ENCODE data around the gene ENDOU.
A peak's percentile ranks its signal among the peaks of the same experiment; 100 is the strongest.
"Not testable (repeated sequence)": the region's sequence is repeated elsewhere in the genome, so short reads cannot be mapped to it uniquely, and the experiment has no call there.

The ENDOU gene

DNA sequence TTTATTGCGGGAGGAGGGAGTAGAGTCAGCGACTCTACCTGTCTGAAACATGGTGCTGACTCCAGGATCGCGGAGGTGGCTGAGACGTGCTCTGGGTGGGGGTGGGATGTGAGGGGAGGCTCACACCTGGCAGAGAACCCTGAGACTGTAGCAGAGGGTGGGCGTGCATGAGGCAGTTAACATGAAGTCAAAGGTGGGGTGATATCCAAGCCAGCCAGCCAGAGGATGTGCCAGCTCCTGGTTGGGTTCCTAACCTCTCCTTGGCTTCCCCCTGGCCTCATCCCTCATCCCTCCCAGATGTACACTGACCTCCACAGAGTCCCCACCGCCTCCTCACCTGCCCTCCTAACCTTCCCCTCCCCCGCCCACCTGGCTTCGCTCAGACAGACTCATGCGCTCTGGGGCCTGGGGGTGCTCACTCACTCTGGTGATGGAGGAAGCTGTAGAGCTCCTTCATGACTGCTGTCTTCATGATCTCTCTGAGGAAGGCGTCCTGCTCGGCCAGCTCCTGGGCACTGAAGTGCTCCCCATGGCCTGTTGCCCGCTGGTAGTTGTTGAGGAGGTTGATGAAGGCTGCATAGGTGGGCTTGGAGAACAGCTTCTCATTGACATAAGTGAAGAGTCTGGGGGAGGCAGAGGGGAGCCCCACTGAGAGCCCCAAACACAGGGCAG is 9.3 kb downstream of the ENDOU start:
- DNase-seq = no peak

DNA sequence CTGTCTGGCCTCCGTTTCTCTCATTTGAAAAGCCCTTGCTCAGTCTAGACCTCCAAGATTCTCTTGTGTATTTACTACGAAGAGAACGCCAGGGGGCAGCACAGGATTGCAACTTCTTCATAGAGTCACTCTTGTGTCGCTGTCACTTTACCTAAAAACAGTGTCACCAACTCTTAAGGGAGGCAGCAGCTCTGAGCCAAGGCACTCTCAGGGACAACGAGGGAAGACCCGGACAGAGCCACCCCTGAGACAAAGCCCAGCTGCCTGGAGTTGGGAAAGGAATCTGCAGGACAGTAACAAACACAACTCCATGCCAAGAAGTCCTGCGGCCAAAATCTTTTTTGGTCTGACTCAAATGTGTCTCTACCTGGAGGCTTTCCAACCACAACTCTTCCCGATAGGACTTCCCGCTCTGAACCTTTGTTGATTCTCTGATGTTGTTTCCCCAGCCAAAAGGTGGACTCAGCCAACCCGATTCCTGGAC is 9.9 kb downstream of the ENDOU start:
- peak; percentile 80 for DNase-seq

- DNase-seq = no peak
Observed at GRCh38 chr12:47714826-47715386, 10.4 kb downstream of the ENDOU start.

DNA sequence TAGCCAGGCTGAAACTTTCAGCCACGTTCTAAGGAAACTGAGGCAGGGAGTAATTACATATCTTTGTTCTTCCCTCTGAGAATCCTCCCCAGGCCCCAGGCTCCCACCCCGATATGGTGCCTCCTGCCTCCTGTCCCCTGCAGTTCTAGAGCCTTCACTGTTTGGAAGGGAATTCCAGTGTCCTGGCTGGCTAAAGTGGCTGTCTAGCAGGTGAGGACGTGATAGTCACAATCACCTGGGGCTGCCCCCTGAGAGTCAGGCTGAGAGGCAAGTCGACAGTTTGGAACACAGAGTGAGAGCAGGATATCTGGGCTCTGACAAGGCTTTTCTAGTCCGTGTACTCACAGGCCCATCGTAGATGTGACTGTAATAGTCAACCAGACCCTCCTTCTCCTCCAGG is 13.1 kb downstream of the ENDOU start:
- no peak for DNase-seq

- DNase-seq = no peak
Observed at GRCh38 chr12:47711448-47711847, 13.8 kb downstream of the ENDOU start.

GRCh38 chr12:47710278-47710677 is 15.0 kb downstream of the ENDOU start:
- no peak for DNase-seq

DNA sequence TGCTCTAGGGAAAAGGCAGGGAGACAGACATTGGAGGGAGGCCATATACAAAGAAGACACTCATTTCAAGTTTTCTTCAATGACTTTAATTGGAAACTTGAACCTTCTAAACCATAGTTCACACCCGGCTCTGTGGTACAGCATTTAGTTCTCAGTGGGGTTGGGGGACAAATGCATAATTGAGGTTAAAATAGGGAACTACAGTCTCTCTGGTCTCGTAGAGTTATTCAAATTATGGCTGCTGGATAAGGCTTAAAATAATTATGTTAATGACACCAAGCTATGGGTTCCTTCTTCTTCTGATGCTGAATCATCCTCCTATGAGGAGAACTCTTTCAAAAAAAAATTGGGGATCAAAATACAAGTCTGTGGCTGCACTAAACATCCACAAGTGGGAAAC is 15.6 kb downstream of the ENDOU start:
- DNase-seq = no peak

- no peak for DNase-seq
Observed at GRCh38 chr12:47709237-47709636, 16.1 kb downstream of the ENDOU start.

- no peak for DNase-seq
Observed at GRCh38 chr12:47707905-47708543, 17.3 kb downstream of the ENDOU start.

DNA sequence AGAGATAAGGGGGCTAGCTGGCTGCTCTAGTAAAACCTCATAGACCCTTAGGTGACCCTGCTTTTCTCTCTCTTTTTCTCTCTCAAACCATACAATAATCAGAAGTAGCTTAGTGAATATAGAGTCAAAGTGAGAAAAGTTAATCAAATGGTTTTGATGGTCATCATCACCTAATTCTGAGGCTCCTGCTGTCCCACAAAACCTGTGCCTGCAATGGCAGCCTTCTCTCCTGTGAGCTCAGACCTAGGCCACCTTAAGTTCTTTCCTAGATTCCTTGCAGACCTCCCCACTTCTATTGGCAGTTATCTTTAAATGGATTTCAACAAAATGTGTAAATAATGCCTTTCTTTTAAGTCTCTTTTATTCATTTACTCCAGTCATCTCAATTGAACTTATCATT is 17.9 kb downstream of the ENDOU start:
- no peak for DNase-seq

DNA sequence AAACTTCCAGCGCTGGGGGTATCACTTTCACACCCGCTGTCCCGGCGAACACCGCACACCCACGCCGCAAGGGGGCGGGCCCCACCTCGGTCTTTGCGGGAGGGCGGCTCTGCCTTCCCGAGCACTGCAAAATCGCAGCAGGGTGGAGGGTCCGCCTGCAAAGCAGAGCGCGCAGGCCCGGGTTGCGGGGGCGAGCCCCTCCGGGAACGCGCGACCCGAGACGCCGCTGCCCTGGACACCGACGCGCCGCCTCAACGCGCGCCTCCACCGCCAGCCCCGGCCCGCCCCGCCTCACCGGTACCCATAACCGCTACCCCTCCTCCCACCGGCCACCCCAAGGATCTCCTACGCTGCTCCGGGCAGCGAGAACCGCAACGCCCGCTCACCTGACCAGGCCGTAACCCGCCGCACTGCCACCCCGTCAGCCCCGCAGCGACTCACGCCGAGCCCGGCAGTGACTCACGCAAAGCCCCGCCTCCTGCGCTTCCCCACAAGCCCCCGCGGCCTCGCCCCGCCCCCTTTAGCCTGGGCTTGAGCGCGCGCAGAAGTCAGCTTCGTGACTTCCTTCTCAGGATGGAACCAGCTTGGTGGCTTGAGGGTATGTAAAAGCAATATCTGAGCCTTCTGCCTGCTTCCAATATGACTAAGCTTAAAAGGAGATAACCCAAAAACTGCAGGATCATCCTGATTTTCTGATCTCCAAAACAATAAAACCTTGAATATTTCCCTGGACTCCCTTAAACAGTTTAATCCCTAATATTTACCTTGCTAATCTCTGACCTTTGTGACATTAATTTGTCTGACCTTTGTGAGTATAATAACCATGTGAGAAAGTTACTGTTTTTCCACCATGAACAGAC is 19.5 kb downstream of the ENDOU start, which contains the start of gene RPAP3:
Gene RPAP3 (minus strand): TSS at position 465 of the 860 bp plus-strand sequence. CDS start 3,190 bp downstream, outside the sequence.
- peak; percentile 97 for DNase-seq

- DNase-seq = no peak
Observed at GRCh38 chr12:47705229-47705565, 20.1 kb downstream of the ENDOU start.

DNA sequence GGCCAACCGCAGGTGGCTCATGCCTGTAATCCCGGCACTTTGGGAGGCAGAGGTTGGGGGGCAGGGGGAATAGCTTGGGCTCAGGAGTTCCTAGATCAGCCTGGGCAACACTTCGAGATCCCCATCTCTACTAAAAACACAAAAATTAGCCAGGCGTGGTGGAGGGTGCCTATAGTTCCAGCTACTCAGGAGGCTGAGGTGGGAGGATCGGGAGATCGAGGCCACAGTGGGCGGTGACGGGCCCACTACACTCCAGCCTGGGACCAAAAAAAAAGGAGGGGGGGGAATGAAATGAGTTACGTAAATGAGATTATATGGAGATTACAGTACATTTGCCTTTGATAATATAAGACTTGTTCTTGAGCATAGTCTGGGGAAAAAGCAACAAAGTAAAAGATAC is 20.6 kb downstream of the ENDOU start:
- no peak for DNase-seq

GRCh38 chr12:47700263-47700662 is 25.0 kb downstream of the ENDOU start:
- no peak for DNase-seq

DNA sequence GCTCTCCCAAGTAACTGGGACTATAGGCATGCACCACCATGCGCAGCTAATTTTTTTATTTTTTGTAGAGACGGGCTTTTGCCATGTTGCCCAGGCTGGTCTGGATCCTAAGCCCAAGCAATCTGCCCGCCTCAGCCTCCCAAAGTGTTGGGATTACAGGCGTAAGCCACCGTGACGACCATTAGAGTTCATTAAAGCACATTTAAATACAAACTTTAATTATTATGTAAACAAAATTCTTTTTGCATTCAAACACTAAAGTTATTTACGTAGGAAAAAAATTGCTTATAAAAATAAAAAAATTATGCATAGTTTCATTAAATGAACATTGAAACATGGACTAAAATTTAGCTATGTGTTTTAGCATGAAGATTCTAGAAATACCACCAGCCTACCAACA is 26.7 kb downstream of the ENDOU start:
- no peak for DNase-seq

- no peak for DNase-seq
Observed at GRCh38 chr12:47698055-47698454, 27.2 kb downstream of the ENDOU start.

DNA sequence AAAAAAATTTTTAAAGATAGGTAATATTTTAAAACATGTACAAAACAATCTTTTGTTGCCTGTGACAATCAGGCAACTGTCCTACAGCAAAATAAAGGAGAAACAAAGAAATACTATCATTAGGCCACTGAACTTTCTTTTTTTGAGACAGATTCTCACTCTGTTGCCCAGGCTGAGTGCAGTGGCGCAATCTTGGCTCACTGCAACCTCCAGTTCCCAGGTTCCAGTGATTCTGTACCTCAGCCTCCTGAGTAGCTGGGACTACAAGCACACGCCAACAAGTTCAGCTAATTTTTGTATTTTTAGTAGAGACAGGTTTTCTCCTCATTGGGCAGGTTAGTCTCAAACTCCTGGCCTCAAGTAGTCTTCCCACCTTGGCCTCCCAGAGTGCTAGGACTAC is 36.1 kb downstream of the ENDOU start:
- DNase-seq = no peak

DNA sequence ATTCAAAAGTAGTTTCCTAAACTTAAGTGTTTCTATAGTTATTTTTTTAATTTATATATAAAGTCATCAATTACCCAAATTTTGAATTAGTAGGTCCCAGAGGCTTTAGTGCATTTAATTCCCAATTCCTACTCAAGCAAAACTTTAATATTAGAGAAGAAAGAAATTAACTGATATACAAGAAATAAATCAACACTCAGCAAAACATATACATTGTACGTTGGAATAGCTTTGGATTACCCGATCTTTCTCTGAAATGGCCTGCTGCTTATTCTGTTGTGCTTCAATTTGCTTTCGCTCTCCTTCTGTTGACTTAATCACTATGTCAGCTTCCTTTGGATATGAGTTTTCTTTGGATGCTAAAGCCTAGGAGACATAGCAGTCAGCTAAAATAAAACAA is 37.7 kb downstream of the ENDOU start:
- DNase-seq = no peak

DNA sequence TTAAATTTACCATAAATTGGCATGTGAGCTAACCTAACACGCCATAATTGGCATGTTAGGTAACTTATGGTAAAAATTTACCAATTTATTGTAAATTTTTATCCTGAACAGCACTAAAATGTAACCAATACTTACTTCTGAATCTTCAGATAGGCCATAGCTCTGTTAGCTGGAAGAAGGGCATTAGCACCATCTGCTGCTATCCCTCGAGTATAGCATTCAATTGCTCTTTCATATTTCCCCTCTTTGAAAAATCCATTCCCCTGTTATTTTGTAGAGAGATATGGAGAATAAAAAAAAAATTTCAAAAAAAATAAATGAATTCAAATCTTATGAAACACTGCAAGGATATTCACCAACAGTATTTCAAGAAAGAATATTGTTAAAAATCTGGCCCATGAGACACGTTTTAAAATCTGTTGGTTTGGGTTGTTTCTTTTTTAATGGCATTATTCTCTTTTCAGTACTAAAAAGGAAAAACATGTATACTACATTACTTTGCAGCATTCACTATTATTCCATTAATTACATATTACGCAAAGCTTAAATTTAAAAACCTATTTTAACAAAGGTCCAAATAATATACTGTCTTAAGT is 38.5 kb downstream of the ENDOU start:
- DNase-seq = no peak

GRCh38 chr12:47679785-47680184 is 45.5 kb downstream of the ENDOU start:
- no peak for DNase-seq

DNA sequence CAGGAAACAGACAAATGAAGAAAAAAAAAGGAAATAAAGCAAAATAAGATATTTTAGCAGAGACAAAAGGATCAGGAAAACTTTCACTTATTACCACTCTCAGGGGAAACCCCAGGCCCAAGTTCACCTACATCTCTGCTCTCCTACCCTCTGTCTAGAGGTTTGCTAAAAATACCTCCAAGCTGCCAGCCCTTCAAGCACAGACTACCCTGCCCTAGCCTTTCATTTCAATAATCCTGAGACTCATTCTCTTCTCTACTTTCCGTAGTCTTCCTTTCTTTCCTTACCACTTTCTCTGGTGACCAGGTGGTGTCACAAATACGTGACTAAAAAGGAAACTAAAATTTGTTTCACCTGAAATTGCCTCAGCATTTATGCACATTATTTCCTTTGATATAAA is 53.2 kb downstream of the ENDOU start:
- no peak for DNase-seq

GRCh38 chr12:47667935-47668334 is 57.4 kb downstream of the ENDOU start:
- not testable (repeated sequence) for DNase-seq

Measured in femur (tissue), 1 donor.